HL-60/S4 (cell line): ENCODE data around the gene DTD2.
"Not testable (repeated sequence)": the region's sequence is repeated elsewhere in the genome, so short reads cannot be mapped to it uniquely, and the experiment has no call there.

ENCODE experiments used
- in situ Hi-C: fragments of 300-500 bp; cut with MboI; formaldehyde crosslinking; loops from 2 replicates; pipeline ENCODE4 v1.14.3; 2022; ENCODE audit warnings: low sequenced_read_pairs

The DTD2 gene

GRCh38 chr14:31442284-31442683 lies 15.0 kb downstream of the DTD2 start:
- in situ Hi-C loops: no loop called here

GRCh38 chr14:31441273-31442111 lies 15.8 kb downstream of the DTD2 start:
- in situ Hi-C loops: no loop called here

GRCh38 chr14:31440280-31440679 lies 17.0 kb downstream of the DTD2 start:
- in situ Hi-C loops: no loop called here

- in situ Hi-C loops: no loop called here
Observed at GRCh38 chr14:31439561-31439960, 17.7 kb downstream of the DTD2 start.

- in situ Hi-C loops: not testable (repeated sequence)
Observed at GRCh38 chr14:31437045-31437691, 20.1 kb downstream of the DTD2 start.

GRCh38 chr14:31435276-31435675 lies 22.0 kb downstream of the DTD2 start:
- in situ Hi-C loops: no loop called here

- in situ Hi-C loops: no loop called here
Observed at GRCh38 chr14:31430634-31431264, 26.6 kb downstream of the DTD2 start.

GRCh38 chr14:31429791-31430190 lies 27.5 kb downstream of the DTD2 start:
- in situ Hi-C loops: no loop called here

- in situ Hi-C loops: no loop called here
Observed at GRCh38 chr14:31428011-31428410, 29.3 kb downstream of the DTD2 start.

GRCh38 chr14:31426663-31427062 lies 30.6 kb downstream of the DTD2 start:
- in situ Hi-C loops: no loop called here

GRCh38 chr14:31425905-31426304 lies 31.4 kb downstream of the DTD2 start:
- in situ Hi-C loops: no loop called here

- in situ Hi-C loops: no loop called here
Observed at GRCh38 chr14:31421200-31421599, 36.1 kb downstream of the DTD2 start.

GRCh38 chr14:31420319-31421111 lies 36.8 kb downstream of the DTD2 start, which contains the start of gene HEATR5A:
TSS of gene HEATR5A (minus strand) at chr14:31420550. CDS start at chr14:31402975, 17,575 bp downstream.
- in situ Hi-C loops: no loop called here

- in situ Hi-C loops: no loop called here
Observed at GRCh38 chr14:31419967-31420318, 37.4 kb downstream of the DTD2 start.

- in situ Hi-C loops: no loop called here
Observed at GRCh38 chr14:31419179-31419966, 37.9 kb downstream of the DTD2 start.

- in situ Hi-C loops: no loop called here
Observed at GRCh38 chr14:31418440-31418839, 38.9 kb downstream of the DTD2 start.

GRCh38 chr14:31414190-31414833 lies 43.0 kb downstream of the DTD2 start:
- in situ Hi-C loops: no loop called here

GRCh38 chr14:31411218-31411727 lies 46.0 kb downstream of the DTD2 start:
- in situ Hi-C loops: no loop called here

- in situ Hi-C loops: no loop called here
Observed at GRCh38 chr14:31410048-31410650, 47.2 kb downstream of the DTD2 start.
